Endothelial cell of hepatic sinusoid (primary cell): ENCODE data around the gene SLK.

Source experiments
- in situ Hi-C: cut with HindIII; loops from 2 replicates; pipeline ENCODE4 v1.10.0; 2017; ENCODE audit warnings: low sequenced_read_pairs

The SLK gene

DNA sequence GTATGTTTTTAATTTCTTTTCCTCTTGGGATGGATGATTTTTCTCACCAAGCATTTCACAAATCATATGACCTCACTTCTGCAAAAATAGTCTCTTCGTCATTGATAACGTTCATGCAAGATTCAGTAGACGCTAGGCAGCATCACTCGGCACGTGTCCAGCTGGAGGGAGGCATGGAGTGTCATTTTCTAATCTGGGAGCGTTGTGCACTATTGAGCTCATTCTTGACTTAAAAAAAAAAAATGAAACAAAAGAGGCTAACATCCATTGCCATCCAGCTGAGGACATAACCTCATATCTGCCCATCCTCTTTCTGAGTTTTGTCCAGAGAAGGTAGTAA lies 62.6 kb downstream of the SLK start:
- in situ Hi-C loops, result no loop called here

DNA sequence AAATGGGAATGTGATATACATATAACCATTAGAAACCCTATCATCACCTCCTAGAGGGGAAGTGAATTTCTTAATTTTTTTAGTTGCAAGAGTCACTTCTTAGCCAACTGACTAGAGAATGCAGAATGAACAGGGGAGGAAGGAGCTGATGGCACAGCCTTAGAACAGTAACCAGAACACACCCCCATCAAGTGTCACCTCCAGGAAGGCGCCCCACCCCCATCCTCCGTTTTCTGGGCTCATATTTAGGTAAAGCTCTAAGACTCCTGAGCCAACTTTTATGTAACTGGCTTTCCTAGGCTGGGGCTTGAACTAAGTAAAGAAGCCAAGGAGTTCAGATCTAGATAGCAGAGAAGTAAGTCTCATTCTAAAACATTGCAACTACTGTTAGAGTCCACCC lies 64.7 kb downstream of the SLK start:
- in situ Hi-C loops, result no loop called here

DNA sequence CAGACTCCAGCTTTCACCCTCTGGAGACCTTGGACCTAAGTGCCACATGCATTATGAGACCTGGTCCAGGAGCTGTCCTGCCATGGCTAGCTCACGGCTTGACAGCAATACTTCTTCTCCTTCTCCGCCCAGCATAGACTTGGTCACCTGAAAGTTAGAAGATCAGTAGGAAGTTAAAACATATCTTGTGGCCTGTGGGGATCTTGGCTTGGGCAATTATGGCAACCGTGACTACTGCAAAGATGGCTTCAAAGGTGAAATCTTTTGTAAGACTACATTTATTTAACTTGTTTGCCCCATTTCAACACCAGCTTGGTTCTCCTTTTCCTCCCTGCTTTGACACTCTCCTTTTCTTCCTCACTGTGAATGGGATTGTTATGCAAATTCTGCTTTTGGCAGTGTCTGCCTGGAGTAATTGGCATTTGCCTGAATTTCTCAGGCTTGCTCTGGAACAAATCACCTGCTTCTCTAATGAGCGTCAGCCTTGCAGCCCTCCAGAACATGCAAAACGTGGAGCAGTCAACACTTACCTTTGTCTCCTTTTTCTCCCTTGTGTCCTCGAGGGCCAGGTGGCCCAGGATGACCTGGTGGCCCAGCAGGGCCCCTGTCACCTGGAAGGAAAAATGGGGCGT lies 65.3 kb downstream of the SLK start:
- in situ Hi-C loops, result no loop called here

DNA sequence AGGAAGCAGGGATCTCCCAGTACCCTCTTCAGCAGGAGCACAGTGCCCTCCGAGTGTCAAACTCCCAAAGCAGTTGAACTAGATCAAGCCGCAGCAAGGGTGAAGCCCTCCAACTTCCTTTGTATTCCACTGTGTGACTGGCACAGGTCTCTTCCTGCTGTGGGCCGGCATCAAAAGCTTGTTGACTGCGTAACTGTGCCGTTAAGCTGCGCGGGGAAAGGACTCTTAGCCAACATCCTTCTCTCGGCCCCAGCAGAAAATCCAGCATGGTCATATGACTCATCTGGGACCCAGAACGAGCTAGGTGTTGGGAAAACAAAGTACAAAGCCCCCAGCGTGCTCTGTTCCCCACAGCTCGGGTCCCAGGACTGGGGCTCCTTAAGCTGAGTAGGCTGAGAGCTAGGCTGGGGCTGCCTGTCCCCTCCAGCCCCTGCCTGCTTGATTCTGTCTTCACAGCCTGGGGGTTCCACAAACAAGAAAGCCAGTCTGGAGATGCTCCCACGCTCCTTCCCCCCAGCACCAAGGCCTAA lies 66.5 kb downstream of the SLK start:
- in situ Hi-C loops, result no loop called here

- in situ Hi-C loops, result no loop called here
These were observed 67.0 kb downstream of the SLK start for GRCh38 chr10:104033966-104034365.

GRCh38 chr10:104034401-104035193 lies 67.7 kb downstream of the SLK start:
- in situ Hi-C loops, result no loop called here

DNA sequence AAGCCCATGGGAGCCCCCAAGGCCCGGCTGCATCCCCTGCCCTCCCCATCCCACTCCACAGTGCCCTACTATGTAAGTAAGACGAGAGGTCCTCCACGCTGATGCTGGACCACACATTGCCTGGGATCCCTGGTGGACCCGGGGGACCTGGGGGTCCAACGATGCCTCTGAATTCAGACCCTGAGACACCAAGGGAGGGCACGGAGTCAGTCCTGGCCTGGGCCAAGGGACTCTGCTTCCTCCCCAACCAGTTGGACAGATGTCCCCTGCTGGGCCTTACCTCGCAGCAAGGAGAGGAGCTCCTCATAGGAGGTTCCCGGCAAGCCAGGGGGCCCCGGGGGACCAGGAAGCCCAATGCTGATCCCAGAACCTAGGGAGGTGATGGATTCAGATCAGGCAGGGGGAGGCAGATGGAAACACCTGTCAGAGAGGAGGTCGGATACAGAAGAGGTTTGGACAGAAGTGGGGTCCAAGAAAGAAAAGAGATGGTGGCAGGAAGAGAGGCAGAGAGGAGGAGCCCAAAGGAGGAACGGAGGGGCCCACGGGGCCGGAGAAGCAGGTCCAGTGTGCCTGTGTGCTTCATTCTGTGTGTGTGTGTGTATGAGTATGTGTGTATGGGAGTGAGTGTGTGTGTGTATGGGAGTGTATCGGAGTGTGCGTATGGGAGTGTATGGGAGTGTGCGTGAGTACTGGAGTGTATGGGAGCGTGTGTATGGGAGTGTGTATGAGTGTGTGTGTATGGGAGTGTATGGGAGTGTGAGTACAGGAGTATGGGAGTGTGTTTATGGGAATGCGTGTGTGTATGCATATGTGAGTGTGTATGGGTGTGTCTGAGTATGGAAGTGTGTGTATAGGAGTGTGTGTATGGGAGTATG lies 68.5 kb downstream of the SLK start:
- in situ Hi-C loops, result no loop called here

- in situ Hi-C loops, result no loop called here
These were observed 69.1 kb downstream of the SLK start for GRCh38 chr10:104036069-104036384.

DNA sequence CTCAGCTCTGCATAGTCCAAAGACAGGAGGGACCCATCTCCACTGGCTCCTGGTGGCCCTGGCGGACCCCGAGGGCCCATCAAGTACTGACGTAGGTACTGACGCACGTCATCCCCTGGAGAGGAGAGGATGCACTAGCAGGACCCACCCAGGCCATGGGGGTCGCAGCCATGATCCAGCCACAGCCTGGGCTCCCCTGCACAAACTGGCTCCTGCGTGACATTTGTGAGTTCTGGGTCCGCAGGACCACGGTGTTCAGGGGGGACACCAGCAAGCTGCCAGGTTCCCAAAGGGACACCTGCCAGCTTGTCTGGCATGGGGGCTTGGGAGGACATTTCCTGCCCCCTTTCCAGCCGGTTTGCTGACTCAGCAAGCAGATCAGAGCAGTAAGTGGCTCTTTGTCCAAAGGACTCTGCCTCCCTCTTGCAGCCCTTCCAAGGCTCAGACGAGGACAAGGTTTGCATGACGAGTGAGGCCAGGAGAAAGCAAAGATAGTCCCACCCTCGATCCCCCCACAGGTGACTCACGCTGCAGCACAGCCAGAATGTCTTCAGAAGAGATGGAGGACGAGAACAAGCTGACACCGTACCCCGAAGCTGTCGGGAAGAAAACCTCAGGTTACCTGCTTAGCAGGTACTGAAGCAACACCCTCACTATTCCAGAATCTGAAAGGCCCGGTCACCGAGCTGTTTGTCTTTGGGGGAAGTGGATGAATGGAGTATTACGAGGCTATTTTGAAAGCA lies 69.7 kb downstream of the SLK start:
- in situ Hi-C loops, result no loop called here

- in situ Hi-C loops, result no loop called here
These were observed 70.5 kb downstream of the SLK start for GRCh38 chr10:104037261-104037951.

DNA sequence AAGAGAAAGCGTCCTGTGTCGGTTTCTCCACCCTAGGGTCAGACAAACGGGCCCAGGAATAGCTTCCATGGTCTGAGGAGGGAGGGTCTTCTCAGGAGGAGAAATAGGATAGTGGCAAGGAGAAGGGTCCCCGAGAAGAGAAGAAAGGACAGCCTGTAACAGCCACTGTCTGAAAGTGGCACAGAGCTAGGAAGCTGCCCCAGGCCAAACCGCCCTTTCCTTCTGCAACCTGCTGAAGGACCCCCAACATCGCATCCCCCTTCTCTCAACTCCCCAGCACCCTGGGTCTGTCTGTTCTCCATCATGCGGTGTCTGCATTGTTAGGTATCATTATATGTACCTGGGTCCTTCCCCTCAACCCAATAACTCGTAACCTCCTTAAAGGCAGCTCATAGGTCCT lies 71.6 kb downstream of the SLK start:
- in situ Hi-C loops, result no loop called here

GRCh38 chr10:104038958-104039752 lies 72.2 kb downstream of the SLK start:
- in situ Hi-C loops, result no loop called here

DNA sequence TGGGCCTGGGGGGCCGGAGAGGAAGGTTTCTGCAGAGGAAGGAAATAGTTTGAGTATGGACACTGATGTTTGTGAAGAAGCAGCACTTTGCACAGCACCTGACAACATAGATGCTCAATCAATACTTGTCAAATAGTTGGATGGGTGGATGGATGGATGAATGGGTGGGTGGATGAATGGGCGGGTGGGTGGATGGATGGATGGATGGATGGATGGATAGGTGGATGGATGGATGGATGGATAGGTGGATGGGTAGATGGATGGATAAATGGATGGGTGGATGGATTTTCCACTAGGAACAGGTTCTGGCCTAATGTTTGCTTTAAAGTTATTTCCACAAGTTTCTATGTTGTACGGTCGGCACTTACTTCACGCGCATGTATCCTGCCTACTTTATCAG lies 73.4 kb downstream of the SLK start:
- in situ Hi-C loops, result no loop called here

DNA sequence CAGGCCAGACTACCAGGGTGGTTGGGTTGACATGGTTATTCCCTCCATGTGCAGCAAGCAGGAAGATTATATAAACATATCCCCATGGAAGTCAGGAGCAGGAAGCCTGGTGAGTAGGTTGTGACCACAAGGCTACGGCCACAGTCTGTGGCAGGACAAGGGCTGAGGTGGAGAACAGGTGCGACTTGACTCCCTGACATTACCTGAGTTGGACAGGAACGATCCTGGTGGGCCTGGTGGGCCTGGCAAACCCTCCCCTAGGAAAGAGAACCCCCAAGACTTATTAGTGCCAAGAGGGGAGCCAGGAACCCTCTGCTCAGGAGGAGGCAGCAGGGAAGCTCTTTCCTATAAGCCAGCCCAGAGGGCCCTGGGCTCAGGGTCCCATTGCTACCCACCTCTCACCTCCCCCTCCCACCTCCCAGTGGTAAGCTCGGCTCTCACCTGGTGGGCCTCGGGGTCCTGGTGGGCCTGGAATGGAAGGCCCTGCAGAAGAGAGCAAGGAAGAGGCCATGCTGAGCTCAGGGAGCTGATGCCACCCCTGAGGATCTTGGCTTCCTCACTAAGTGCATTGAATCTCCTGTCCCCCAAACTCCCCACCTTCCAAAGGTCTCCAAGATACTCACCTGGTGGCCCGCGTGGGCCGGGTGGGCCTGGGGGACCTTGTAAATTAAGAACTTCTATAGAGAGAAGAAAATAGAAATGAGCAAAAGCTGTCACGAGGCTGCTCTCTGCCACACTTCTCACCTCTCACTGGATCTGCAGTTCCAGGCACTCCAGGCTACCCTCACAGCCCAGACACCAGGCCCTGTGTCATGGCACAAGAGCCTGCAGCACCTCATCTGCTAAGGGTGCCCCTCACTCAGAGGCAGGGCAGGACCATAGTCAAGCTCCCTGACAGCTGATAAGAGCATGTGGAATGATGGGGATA lies 74.2 kb downstream of the SLK start:
- in situ Hi-C loops, result no loop called here

DNA sequence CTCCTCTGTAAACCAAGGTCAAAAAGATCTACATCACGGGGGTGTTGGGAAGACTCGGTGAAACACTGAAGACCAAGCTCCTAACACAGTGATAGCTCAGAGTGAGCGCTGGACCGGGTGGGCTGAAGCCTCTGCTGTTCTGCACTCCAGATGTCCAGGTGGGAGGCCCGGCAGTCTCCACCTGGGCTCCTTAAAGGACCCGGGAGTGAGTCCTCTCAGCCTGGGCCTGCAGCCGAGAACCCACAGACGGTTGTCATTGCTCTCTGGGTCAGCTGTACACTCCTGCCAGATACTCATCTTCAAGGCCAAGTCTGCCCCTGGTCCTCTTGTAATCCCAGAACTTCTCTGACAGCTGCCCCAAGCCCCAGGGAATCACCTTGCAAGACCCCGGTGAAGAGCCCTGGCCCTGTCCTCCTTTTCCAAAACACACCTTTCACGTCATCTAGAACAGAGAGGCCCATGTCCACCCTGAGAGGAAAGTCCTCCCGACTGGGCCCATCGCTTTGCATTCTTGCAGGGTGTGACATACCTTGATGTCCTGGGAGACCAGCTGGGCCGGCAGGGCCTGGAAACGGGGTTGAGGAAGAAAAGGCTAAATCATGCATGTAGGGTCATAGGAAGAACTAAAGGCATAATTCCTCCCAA lies 75.1 kb downstream of the SLK start:
- in situ Hi-C loops, result no loop called here

GRCh38 chr10:104043185-104043830 lies 76.4 kb downstream of the SLK start:
- in situ Hi-C loops, result no loop called here

DNA sequence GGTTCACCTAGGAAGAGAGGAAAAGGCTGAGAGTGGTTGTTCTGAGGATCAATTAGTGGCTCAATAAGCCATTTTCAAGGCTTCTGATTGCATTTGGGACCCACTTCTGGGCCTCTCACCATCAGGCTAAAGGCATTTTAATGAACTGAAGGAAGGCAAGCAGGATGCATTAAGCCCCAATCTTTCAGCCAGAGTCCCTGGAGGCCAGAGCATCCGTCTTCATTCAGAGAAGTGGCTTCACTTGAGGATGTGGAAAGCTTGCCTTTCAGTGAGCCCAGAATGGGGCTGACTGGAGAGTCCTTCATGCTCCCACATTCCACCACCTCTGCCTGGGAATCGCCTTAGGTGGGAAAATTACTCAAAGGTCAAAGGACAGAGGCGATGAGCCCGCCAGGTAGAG lies 76.9 kb downstream of the SLK start:
- in situ Hi-C loops, result no loop called here
